OCI-LY3 (cell line): ENCODE results near the gene RETREG2.

Experiments
- EZH2phosphoT487 ChIP-seq: fragments of 200-600 bp; shearing (Covaris generic); IDR thresholded peaks from 2 replicates; pipeline ENCODE4 v1.6.1; 2018; ENCODE audit warnings: antibody characterized with exemption, mixed run types, low read depth
- TF ChIP-seq, protein P1 (sequence below): fragments of 200-600, 300-600 bp; sonication (generic); IDR thresholded peaks from 2 replicates; pipeline ENCODE4 v1.5.1; 2014; ENCODE audit warnings: antibody characterized with exemption, low read length, low read depth

DNA sequence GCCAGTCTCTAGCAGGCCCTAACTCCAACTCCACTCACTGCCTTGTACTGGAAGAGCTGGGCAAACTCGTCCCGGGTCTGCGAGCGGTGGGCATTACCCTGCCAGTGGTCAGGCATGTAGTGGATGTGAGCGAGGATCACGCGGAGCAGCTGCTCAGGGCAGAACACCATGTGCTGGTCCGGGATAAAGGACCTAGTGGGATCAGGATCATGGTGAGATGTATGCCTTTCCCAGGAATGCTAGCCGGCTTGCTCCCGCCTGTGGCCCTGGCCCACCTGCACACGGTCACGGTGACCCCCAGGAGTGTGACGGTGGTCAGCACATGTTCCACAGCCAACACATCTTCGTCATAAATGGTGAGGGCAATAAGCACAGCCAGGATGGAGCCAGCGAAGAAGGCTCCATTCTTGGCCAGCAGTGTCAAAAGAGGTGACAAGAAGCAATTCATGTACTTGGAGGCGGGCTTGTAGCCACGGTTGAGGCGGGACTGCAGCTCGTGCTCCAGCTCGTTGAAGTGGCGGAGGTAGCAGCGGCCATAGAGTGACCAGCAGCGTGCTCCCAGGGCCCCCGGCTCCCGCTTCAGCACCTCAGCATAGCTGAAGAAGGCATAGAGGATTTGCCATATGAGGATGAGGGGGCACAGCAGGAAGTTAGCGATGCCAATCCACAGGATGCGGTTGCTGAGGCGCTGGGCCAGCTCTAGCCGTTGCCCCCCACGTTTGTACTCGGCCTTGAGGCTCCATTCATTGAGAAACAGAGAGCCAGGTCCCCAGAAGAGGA, 45.9 kb downstream of the RETREG2 start:
- TF ChIP-seq, protein P1, sequence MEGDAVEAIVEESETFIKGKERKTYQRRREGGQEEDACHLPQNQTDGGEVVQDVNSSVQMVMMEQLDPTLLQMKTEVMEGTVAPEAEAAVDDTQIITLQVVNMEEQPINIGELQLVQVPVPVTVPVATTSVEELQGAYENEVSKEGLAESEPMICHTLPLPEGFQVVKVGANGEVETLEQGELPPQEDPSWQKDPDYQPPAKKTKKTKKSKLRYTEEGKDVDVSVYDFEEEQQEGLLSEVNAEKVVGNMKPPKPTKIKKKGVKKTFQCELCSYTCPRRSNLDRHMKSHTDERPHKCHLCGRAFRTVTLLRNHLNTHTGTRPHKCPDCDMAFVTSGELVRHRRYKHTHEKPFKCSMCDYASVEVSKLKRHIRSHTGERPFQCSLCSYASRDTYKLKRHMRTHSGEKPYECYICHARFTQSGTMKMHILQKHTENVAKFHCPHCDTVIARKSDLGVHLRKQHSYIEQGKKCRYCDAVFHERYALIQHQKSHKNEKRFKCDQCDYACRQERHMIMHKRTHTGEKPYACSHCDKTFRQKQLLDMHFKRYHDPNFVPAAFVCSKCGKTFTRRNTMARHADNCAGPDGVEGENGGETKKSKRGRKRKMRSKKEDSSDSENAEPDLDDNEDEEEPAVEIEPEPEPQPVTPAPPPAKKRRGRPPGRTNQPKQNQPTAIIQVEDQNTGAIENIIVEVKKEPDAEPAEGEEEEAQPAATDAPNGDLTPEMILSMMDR, result no peak
- no peak for TF ChIP-seq EZH2phosphoT487
